Fibroblast of pulmonary artery (primary cell): ENCODE data around the gene FHL1.

Experiments
- DNase-seq: peaks from one replicate; pipeline ENCODE4 v3.0.0-alpha.2; 2010; ENCODE audit warnings: low read depth
- H3K4me3 ChIP-seq: replicated peaks from 2 replicates; pipeline ENCODE4 v1.5.1; 2011; ENCODE audit warnings: low read depth, mild to moderate bottlenecking, control low read depth, low read length, moderate library complexity
- CTCF ChIP-seq: IDR thresholded peaks from 2 replicates; pipeline ENCODE4 v1.5.1; 2011; ENCODE audit warnings: mild to moderate bottlenecking, control low read depth, low read length, inconsistent platforms; ENCODE audit errors: missing control alignments

The FHL1 gene

GRCh38 chrX:136170139-136170800, 22.9 kb downstream of the FHL1 start:
- H3K4me3 ChIP-seq, result no peak overlapping the region
- peak; percentile 58 for DNase-seq
- TF ChIP-seq CTCF, result peak; percentile 42

GRCh38 chrX:136171420-136171819, 24.1 kb downstream of the FHL1 start:
- no peak for DNase-seq
- no peak overlapping the region for H3K4me3 ChIP-seq
- TF ChIP-seq CTCF, result no peak

GRCh38 chrX:136176399-136176825, 29.1 kb downstream of the FHL1 start:
- TF ChIP-seq CTCF, result no peak
- peak; percentile 91 for DNase-seq
- no peak overlapping the region for H3K4me3 ChIP-seq

- no peak for TF ChIP-seq CTCF
- DNase-seq, result no peak
- no peak overlapping the region for H3K4me3 ChIP-seq
Observed at GRCh38 chrX:136179133-136179532, 31.8 kb downstream of the FHL1 start.

- DNase-seq, result no peak
- H3K4me3 ChIP-seq, result no peak overlapping the region
- TF ChIP-seq CTCF, result no peak
Observed at GRCh38 chrX:136182414-136182813, 35.1 kb downstream of the FHL1 start.

GRCh38 chrX:136183172-136183571, 35.8 kb downstream of the FHL1 start:
- no peak for TF ChIP-seq CTCF
- no peak overlapping the region for H3K4me3 ChIP-seq
- no peak for DNase-seq

- no peak for TF ChIP-seq CTCF
- no peak overlapping the region for H3K4me3 ChIP-seq
- DNase-seq, result peak; percentile 51
Observed at GRCh38 chrX:136183917-136184316, 36.6 kb downstream of the FHL1 start.
